GM19238 (cell line): Measurements from ENCODE around the gene C6orf118.

Experiments used
- DNase-seq: peaks from one replicate; pipeline ENCODE4 v3.0.0; 2011; ENCODE audit warnings: low spot score; ENCODE audit not compliant: insufficient read length

Gene C6orf118

DNA sequence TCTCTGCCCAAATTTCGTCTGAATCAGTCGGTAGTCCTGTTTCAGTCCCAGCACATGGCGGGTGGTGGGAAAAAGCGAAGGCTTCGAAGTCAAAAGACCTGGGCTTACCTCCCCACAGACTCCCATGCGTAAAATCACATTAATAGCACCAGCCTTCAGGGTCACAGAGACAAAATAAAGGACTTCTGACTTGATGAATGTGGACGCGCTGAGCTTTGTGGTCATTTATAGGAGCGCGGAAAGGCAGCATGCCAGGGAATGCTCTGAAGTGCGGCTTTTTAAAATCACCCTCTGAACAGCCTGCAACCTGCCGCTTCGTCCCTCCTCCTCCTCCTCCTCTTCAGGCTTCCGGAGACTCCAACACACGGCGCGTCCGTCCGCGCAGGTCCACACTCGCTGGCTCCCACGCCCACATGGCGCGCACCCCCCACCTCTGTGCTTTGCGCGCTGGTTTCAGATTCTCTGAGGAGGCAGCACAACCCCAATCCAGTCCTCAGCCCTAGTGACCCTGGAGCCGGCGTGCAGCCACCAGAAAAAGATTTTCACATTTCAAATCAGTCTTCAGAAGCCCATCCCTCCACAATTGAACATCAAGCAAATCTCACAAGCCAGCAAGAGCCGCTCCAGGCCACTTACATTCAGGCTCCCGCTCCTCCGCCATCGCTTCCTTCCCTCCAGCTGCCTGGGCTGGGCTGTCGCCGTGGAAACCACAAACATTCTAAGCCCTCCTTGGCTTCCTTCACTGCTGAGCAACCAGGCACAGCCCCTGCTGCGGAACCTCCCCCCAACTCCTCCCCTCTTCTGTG is at the start of gene C6orf118:
TSS of gene C6orf118 (minus strand) at position 680 of the 806 bp plus-strand sequence. CDS start at position 661, 19 bp downstream.
- no peak for DNase-seq

DNA sequence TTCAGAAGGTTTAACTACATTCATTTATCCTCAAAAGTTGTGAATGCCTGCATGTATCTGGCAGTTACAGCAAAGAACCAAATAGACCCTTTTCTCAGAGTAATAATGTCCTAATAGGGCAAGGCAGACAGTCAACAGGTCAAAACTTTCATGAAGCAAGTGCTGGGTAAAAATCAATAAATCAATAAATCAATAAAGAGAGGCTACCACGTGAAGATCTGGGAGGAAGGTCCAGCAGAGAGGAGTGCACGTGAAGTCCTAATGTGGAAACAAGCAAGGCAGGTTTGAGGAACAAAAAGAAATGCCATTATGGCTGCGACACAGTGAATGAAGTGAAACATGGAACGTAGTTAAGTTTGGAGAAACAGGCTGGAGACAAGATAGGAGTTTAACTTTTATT is 36.3 kb upstream of the C6orf118 start:
- DNase-seq: no peak

- no peak for DNase-seq
Observed at GRCh38 chr6:165340532-165340931, 31.1 kb upstream of the C6orf118 start.

DNA sequence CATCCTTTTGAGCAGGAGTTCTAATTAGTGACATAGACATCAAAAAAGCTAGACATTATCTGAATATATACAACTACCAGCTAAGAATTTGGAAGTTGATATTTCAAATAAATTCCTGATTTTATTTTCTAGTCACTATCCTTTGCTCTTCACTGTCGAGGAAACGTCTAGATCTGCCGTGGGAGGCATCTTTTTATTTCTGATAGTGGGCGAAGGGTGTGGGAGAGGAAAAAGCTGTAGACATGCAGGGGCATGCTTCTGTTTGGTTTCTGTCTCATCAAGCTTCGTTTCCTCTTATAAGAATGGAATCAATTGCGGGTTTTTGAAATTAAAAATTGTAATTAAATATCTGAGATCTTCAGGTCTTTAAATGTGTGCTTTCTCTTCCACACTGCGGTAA is 16.2 kb upstream of the C6orf118 start:
- DNase-seq: no peak

GRCh38 chr6:165321555-165322145 is 12.2 kb upstream of the C6orf118 start:
- DNase-seq: no peak

DNA sequence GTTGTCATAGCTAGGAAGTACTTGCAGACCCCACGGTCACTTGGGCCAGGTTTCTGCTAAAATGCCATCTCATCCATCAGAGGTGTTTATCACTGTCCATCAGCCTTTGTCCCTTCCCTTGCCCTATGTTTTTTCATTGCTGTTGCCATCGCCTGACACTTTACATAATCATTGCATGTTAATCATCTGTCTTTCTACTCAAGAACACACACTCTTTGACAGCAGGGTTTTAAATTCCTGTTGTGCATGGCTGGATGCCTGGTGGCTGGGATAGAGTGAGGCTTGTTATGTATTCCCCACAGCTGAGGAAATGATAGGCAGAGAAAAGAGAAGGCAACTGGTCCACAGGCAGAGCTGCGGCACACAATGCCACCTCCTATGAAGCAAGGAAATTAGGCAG is 11.7 kb upstream of the C6orf118 start:
- no peak for DNase-seq

DNA sequence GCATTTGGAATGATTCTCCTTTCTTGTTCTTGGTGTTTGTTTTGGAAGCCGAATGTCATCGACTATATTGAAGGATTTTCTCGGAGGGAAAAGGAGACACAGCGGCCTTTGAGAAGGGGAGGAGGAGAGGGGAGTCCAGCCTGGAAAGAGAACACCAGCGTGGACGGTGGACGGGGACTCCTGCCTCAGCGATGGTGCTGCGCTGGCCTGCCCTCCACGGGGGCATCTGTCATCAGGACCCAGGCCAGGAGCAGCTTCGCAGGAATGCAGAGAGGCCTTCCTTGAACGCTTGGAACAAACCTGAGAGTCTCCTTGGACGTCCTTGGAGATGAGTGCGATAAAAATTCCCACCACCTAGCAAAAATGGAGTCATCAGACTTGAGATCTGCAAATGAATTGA is 8.3 kb upstream of the C6orf118 start:
- no peak for DNase-seq

- DNase-seq: no peak
Observed at GRCh38 chr6:165306955-165307354, 2.5 kb downstream of the C6orf118 start.

GRCh38 chr6:165301372-165302246 is 7.8 kb downstream of the C6orf118 start:
- DNase-seq: no peak

DNA sequence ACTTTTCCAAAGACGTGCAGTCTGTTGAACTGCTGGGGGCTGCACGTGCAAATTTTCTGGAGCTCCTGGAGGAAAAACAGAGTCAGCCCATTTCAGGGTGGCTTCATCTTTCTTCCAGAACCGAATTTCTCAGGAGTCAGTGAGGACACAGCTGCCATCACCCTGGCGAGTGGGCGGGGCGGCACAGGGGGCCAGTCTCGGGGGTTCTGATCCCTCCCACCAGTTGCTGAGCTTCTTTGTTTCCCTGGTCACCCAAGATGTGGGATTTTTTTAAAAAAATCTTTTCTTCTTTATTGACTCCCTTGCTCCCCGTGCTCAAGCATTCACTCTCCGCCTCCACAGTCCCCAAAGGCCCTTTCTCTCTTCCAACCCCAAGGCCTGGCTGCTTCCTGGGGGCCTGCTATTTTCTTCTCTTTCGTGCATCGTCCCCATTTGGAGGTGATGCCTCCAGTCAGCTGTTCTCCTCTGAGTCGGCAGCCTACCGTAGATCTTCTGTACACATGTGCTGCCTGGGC is 8.9 kb downstream of the C6orf118 start:
- DNase-seq: no peak

DNA sequence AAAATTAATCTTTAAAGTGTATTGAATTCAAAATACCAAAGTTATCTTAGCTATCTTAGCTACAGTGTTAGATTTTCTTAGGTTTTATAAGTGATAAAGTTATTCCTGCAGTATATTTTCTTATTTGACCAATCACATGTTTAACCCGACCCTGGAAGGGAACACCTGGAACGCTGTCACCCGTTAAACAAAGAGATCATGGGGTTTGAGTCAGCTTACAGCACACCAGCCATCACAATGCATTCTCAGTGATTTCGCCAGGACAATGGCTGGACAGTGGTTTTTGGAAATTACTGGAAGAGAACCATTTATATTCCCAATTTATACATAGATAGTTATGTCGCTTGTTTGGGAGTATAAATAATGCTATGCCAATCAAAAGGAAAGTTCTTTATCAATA is 10.5 kb downstream of the C6orf118 start:
- DNase-seq: no peak

- no peak for DNase-seq
Observed at GRCh38 chr6:165298402-165298801, 11.0 kb downstream of the C6orf118 start.

GRCh38 chr6:165292657-165293056 is 16.7 kb downstream of the C6orf118 start:
- no peak for DNase-seq

DNA sequence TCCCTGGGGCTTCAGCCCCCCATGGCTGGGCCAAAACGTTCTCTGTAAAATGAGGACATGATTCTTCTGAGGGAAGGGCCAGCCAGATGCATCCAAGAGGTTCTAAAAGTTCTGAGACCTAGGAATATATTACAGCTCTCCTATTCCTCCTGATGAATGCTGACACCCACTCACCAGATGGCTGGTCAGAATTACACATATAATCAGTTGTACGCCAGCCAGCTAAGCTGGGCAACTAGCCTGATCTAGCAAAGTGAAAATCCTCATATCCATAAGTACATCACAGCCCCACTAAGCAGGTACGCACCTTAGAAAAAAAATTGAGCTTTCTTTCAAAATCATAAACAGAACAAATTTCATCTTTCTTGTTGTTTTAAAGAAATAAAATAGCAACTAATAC is 34.8 kb downstream of the C6orf118 start:
- no peak for DNase-seq

GRCh38 chr6:165272585-165272984 is 36.8 kb downstream of the C6orf118 start:
- no peak for DNase-seq

GRCh38 chr6:165268987-165269386 is 40.4 kb downstream of the C6orf118 start:
- no peak for DNase-seq

GRCh38 chr6:165266621-165267020 is 42.8 kb downstream of the C6orf118 start:
- DNase-seq: no peak

GRCh38 chr6:165266191-165266590 is 43.2 kb downstream of the C6orf118 start:
- DNase-seq: no peak

GRCh38 chr6:165260462-165260861 is 48.9 kb downstream of the C6orf118 start:
- no peak for DNase-seq

GRCh38 chr6:165249808-165250207 is 59.6 kb downstream of the C6orf118 start:
- DNase-seq: no peak

- no peak for DNase-seq
Observed at GRCh38 chr6:165245701-165246100, 63.7 kb downstream of the C6orf118 start.

DNA sequence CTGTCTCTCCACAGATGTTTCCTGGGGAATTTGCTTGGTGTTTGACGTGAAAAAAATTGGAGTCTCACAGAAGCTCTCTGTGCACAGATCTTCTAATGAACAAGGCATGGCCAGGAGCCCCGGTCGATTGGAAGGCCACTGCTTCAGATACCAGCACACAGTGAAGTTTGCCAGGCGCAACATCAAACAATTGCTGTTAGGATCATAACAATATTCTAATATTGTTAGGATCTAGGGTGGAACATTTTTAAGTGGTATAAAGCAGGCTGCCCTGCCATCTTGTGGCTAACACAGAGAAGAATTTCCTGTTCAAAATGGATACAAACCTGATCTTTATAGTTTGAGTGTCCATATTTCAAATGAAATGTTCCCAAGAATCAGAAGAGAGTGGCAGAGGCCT is 64.1 kb downstream of the C6orf118 start:
- no peak for DNase-seq
